ENCODE data around the gene SPOP.

Gene SPOP

DNA sequence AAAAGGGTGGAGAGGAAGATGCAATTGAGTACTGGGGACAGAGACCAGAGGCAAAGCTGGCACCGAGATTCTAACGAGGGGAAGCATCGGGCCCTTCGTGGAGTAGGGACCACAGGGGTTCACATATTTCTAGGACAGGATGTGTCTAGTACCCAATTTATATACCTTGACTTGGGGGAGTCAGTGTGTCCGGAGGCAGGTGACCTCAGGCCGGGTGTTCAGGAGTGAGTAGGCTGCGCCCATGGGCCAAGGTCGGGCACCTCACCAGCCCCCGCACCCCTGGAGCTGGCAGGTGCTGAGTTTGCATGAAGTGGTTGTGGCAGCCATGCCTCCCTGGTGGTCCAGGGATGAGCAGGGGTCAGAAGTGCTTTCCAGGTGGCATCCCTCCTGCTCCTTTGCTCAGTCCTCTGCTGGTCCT is 110.8 kb downstream of the SPOP start:
- Histone ChIP-seq H3K36me3 (ENCODE audit: control insufficient read depth, low read depth, low read length) (no peaks in the 10 kb centered on the region), H3K9ac (ENCODE audit: low read length) (no peak overlapping the region)

DNA sequence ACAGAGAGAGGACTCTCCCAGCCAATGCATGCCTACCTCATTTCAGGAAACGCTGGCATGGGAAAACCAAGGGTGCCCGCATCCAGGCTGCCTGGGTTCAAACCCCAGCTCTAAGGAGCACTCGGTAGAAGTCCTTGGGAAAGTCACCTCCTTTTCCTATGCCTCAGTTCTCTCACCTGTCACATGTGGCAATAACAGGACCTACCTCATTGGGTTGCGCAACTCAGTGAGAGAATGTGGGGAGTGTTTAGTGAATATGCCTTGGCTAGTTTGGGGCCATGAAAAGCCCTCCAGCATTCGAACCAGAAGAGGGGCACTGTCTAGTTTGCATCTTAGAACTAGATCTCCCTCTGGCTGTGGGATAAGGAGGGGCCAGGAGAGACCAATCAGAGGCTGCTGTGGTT is 111.2 kb downstream of the SPOP start:
- Histone ChIP-seq H3K4me3 (ENCODE audit: low read length) (no peak overlapping the region), H3K4me1 (ENCODE audit: control insufficient read depth, low read depth, low read length) (peaks cover 3% of the 10 kb centered on the region), H3K27ac (ENCODE audit: low read length) (no peak overlapping the region), H3K27me3 (ENCODE audit: control insufficient read depth, insufficient read depth, low read length) (peaks cover 11% of the 10 kb centered on the region), H3K9ac (ENCODE audit: low read length) (no peak overlapping the region), H3K9me3 (ENCODE audit: control insufficient read depth, low read depth, low read length) (no peaks in the 10 kb centered on the region), H3K36me3 (ENCODE audit: control insufficient read depth, low read depth, low read length) (no peaks in the 10 kb centered on the region)

More for the DNA sequence above, 110.8 kb downstream of the SPOP start:
- Histone ChIP-seq H3K4me1 (ENCODE audit: control insufficient read depth, low read depth, low read length) (peaks cover 3% of the 10 kb centered on the region), H3K27me3 (ENCODE audit: control insufficient read depth, insufficient read depth, low read length) (peaks cover 13% of the 10 kb centered on the region), H3K27ac (ENCODE audit: low read length) (no peak overlapping the region), H3K4me3 (ENCODE audit: low read length) (no peak overlapping the region), H3K9me3 (ENCODE audit: control insufficient read depth, low read depth, low read length) (no peaks in the 10 kb centered on the region)

- H3K9me3 ChIP-seq (ENCODE audit: control insufficient read depth, low read depth, low read length) = no peaks in the 10 kb centered on the region
- no peak overlapping the region for H3K4me3 ChIP-seq (ENCODE audit: low read length)
- no peaks in the 10 kb centered on the region for H3K36me3 ChIP-seq (ENCODE audit: control insufficient read depth, low read depth, low read length)
- no peak overlapping the region for H3K27ac ChIP-seq (ENCODE audit: low read length)
- peaks cover 3% of the 10 kb centered on the region for H3K4me1 ChIP-seq (ENCODE audit: control insufficient read depth, low read depth, low read length)
- H3K9ac ChIP-seq (ENCODE audit: low read length) = no peak overlapping the region
- peaks cover 5% of the 10 kb centered on the region for H3K27me3 ChIP-seq (ENCODE audit: control insufficient read depth, insufficient read depth, low read length)
These were observed 111.9 kb downstream of the SPOP start for GRCh38 chr17:49565948-49566491.

DNA sequence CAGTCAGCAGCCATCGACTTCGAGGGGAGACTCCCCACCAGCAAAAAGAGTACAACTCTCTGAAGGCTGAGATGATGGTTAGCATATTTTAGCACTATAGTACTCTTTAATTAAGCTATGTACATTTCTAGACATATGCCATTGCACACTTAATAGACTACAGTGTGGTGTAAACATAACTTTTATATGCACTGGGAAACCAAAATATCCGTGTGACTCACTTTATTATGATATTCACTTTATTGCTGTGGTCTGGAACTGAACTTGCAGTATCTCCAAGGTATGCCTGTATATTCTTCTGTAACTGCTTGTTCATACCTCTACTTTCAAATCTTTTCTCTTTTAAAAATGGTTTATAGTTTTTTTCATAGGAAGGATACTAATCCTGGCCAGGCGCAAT is 113.3 kb downstream of the SPOP start:
- peaks cover 3% of the 10 kb centered on the region for H3K4me1 ChIP-seq (ENCODE audit: control insufficient read depth, low read depth, low read length)
- H3K9me3 ChIP-seq (ENCODE audit: control insufficient read depth, low read depth, low read length) = no peaks in the 10 kb centered on the region
- no peak overlapping the region for H3K9ac ChIP-seq (ENCODE audit: low read length)
- H3K27ac ChIP-seq (ENCODE audit: low read length) = no peak overlapping the region
- no peaks in the 10 kb centered on the region for H3K27me3 ChIP-seq (ENCODE audit: control insufficient read depth, insufficient read depth, low read length)
- no peaks in the 10 kb centered on the region for H3K36me3 ChIP-seq (ENCODE audit: control insufficient read depth, low read depth, low read length)
- no peak overlapping the region for H3K4me3 ChIP-seq (ENCODE audit: low read length)

GRCh38 chr17:49557312-49558024 is 120.4 kb downstream of the SPOP start:
- Histone ChIP-seq H3K27me3 (ENCODE audit: control insufficient read depth, insufficient read depth, low read length) (peaks cover 18% of the 10 kb centered on the region), H3K4me1 (ENCODE audit: control insufficient read depth, low read depth, low read length) (no peaks in the 10 kb centered on the region), H3K27ac (ENCODE audit: low read length) (no peak overlapping the region), H3K9me3 (ENCODE audit: control insufficient read depth, low read depth, low read length) (no peaks in the 10 kb centered on the region), H3K36me3 (ENCODE audit: control insufficient read depth, low read depth, low read length) (no peaks in the 10 kb centered on the region), H3K4me3 (ENCODE audit: low read length) (no peak overlapping the region), H3K9ac (ENCODE audit: low read length) (no peak overlapping the region)

DNA sequence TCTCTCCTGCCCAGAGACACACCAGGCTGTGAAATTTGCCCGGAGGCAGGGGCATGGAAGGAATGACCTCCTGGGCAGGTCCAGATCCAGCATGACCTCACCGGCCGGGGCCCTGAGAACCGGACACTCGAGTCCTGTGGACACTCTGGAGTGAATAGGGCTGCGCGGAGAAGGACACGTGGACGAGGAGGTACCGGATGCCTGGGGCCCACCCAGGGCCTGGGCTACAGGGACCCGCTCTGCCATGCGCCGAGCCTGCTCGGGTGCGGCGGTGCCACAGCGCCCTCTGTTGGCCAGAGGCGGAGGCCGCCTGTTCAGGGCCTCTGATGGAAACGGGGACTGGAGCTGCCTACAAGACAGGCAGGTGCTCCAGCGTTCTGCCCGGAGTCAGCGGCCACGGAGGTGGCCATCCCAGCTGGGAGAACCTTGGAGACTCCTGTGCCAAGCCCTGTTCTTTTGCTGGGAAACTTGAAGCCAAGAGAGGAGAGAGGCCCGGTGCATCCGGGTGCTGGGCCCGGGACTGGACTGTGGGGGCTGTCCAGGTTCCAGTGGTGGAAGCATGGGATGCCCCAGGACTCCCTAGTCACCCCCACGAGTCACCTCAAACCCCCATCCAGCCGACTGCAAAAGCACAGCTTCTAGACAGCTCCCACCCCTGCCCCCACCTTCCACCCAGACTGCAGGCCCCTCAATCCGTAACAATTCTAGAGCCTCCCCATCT is 121.5 kb downstream of the SPOP start:
- no peaks in the 10 kb centered on the region for H3K36me3 ChIP-seq (ENCODE audit: control insufficient read depth, low read depth, low read length)
- H3K9me3 ChIP-seq (ENCODE audit: control insufficient read depth, low read depth, low read length) = no peaks in the 10 kb centered on the region
- no peak overlapping the region for H3K27ac ChIP-seq (ENCODE audit: low read length)
- H3K4me1 ChIP-seq (ENCODE audit: control insufficient read depth, low read depth, low read length) = no peaks in the 10 kb centered on the region
- no peak overlapping the region for H3K9ac ChIP-seq (ENCODE audit: low read length)
- H3K4me3 ChIP-seq (ENCODE audit: low read length) = no peak overlapping the region
- H3K27me3 ChIP-seq (ENCODE audit: control insufficient read depth, insufficient read depth, low read length) = peaks cover 18% of the 10 kb centered on the region

- no peak overlapping the region for H3K9ac ChIP-seq (ENCODE audit: low read length)
- H3K27me3 ChIP-seq (ENCODE audit: control insufficient read depth, insufficient read depth, low read length) = peaks cover 18% of the 10 kb centered on the region
- no peak overlapping the region for H3K27ac ChIP-seq (ENCODE audit: low read length)
- no peaks in the 10 kb centered on the region for H3K4me1 ChIP-seq (ENCODE audit: control insufficient read depth, low read depth, low read length)
- no peaks in the 10 kb centered on the region for H3K9me3 ChIP-seq (ENCODE audit: control insufficient read depth, low read depth, low read length)
- H3K4me3 ChIP-seq (ENCODE audit: low read length) = no peak overlapping the region
- H3K36me3 ChIP-seq (ENCODE audit: control insufficient read depth, low read depth, low read length) = no peaks in the 10 kb centered on the region
These were observed 122.2 kb downstream of the SPOP start for GRCh38 chr17:49555495-49556222.

GRCh38 chr17:49554694-49555494 is 123.0 kb downstream of the SPOP start:
- no peaks in the 10 kb centered on the region for H3K4me1 ChIP-seq (ENCODE audit: control insufficient read depth, low read depth, low read length)
- H3K4me3 ChIP-seq (ENCODE audit: low read length) = no peak overlapping the region
- no peak overlapping the region for H3K27ac ChIP-seq (ENCODE audit: low read length)
- peaks cover 18% of the 10 kb centered on the region for H3K27me3 ChIP-seq (ENCODE audit: control insufficient read depth, insufficient read depth, low read length)
- no peaks in the 10 kb centered on the region for H3K36me3 ChIP-seq (ENCODE audit: control insufficient read depth, low read depth, low read length)
- H3K9me3 ChIP-seq (ENCODE audit: control insufficient read depth, low read depth, low read length) = no peaks in the 10 kb centered on the region
- no peak overlapping the region for H3K9ac ChIP-seq (ENCODE audit: low read length)

DNA sequence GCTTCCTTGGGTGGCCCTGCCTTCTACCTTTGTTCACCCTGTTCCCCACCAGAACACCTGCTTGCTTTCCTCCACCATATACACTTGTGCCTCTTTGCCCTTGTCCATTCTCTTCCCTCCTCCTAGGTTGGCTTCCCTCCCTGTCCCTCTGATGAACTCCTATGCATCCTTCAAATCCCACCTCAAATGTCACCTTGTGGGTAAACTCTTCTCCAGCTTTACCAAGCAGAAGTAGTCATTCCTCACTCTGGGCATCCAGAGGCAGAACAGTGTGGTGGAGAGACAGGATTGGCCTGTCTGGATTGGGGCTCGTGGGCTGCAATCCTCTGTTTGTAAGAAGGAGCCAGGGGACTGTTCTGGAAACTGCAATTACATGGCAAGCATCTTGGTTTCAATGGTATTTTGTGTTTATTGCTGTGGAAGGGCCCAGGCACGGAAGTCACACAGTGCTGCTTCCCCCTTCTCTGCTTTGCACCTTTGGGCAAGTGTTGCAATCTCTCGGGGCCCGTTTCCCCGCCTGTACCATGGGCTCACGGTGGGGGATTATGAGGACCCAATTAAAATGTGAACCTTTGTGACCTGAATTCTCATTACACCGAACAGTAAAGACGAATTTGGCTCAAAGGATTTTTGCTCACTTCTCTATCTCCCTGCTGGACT is 124.1 kb downstream of the SPOP start:
- Histone ChIP-seq H3K9ac (ENCODE audit: low read length) (no peak overlapping the region), H3K27ac (ENCODE audit: low read length) (no peak overlapping the region), H3K4me1 (ENCODE audit: control insufficient read depth, low read depth, low read length) (no peaks in the 10 kb centered on the region), H3K4me3 (ENCODE audit: low read length) (no peak overlapping the region), H3K27me3 (ENCODE audit: control insufficient read depth, insufficient read depth, low read length) (peaks cover 18% of the 10 kb centered on the region), H3K9me3 (ENCODE audit: control insufficient read depth, low read depth, low read length) (no peaks in the 10 kb centered on the region), H3K36me3 (ENCODE audit: control insufficient read depth, low read depth, low read length) (no peaks in the 10 kb centered on the region)

DNA sequence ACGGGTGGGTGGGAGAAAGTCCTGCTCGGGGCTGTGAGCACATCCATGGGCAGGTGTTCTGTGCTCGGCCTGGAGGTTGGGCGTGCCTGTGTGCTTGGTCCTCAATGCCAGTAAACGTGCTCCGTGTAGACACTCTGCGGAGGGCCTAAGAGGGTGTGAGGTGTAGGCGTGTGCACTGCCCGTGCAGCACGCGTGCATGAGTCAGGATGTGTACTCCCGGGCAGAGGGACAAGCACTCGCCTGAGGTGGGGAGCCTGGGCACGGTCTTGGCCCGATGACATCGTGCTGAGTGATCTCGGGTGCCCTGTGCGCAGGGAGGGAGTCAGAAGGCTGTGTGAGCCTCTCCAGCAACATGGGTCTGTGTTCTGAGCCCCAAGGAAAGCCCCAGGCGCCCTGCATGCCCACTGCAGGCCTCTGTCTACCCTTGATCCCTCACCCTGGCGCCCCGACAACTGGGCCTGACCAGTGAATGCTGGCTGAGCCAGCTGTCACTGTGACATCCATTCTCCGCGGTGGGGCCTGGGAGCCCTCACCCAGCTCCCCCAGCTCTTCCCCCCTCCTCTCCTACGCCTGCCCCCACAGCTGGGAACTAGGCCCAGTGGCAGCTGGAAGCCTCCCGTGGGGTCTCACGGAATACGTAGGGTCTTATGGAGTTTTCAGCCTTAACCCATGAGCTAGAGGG is 125.7 kb downstream of the SPOP start:
- H3K4me1 ChIP-seq (ENCODE audit: control insufficient read depth, low read depth, low read length) = peaks cover 8% of the 10 kb centered on the region
- H3K27me3 ChIP-seq (ENCODE audit: control insufficient read depth, insufficient read depth, low read length) = peaks cover 16% of the 10 kb centered on the region
- no peaks in the 10 kb centered on the region for H3K36me3 ChIP-seq (ENCODE audit: control insufficient read depth, low read depth, low read length)
- H3K9ac ChIP-seq (ENCODE audit: low read length) = no peak overlapping the region
- no peak overlapping the region for H3K27ac ChIP-seq (ENCODE audit: low read length)
- no peak overlapping the region for H3K4me3 ChIP-seq (ENCODE audit: low read length)
- H3K9me3 ChIP-seq (ENCODE audit: control insufficient read depth, low read depth, low read length) = no peaks in the 10 kb centered on the region

Data from iPS-18a (cell line).